Activated T-helper 1 cell treated with Interleukin-2 at 50 U/mL for 16 hours (primary cell): Measurements from ENCODE around the gene SEC22A.

Source experiments
- DNase-seq: peaks from one replicate; pipeline ENCODE4 v3.0.0-alpha.2; 2020; ENCODE audit warnings: low read depth

Gene SEC22A

GRCh38 chr3:123307064-123307463, 105.3 kb downstream of the SEC22A start:
- DNase-seq = no peak

- no peak for DNase-seq
Measured at GRCh38 chr3:123310186-123310585, 108.4 kb downstream of the SEC22A start.

GRCh38 chr3:123310741-123311140, 109.0 kb downstream of the SEC22A start:
- DNase-seq = no peak

GRCh38 chr3:123311201-123311600, 109.5 kb downstream of the SEC22A start:
- no peak for DNase-seq

- DNase-seq = no peak
Measured at GRCh38 chr3:123312331-123313265, 110.9 kb downstream of the SEC22A start.

GRCh38 chr3:123313889-123314288, 112.1 kb downstream of the SEC22A start:
- DNase-seq = no peak

- DNase-seq = no peak
Measured at GRCh38 chr3:123314359-123315270, 112.9 kb downstream of the SEC22A start.

- DNase-seq = no peak
Measured at GRCh38 chr3:123315271-123315595, 113.5 kb downstream of the SEC22A start.

- no peak for DNase-seq
Measured at GRCh38 chr3:123317716-123318115, 116.0 kb downstream of the SEC22A start.

GRCh38 chr3:123318374-123318773, 116.6 kb downstream of the SEC22A start:
- DNase-seq = no peak

- no peak for DNase-seq
Measured at GRCh38 chr3:123319760-123320159, 118.0 kb downstream of the SEC22A start.

- DNase-seq = no peak
Measured at GRCh38 chr3:123320221-123320620, 118.5 kb downstream of the SEC22A start.

GRCh38 chr3:123321806-123322205, 120.1 kb downstream of the SEC22A start:
- no peak for DNase-seq

- DNase-seq = no peak
Measured at GRCh38 chr3:123322866-123323265, 121.1 kb downstream of the SEC22A start.
